HL-60 (cell line): ENCODE data around the gene ENOX1.

Source experiments
- DNase-seq, 2 experiments: peaks; one replicate each; pipeline ENCODE4 v3.0.0-alpha.2; 2010 to 2020; ENCODE audit warnings: low read depth in 1 of 2, low spot score in 1 of 2
- H3K27ac ChIP-seq: fragments of 250-450 bp; sonication (Bioruptor Pico); replicated peaks from 2 replicates; pipeline ENCODE4 v1.5.1; 2020; ENCODE audit warnings: mild to moderate bottlenecking, moderate library complexity
- H3K27me3 ChIP-seq: fragments of 250-450 bp; sonication (Bioruptor Pico); 2 replicates; pipeline ENCODE4 v1.5.1; 2021; ENCODE audit warnings: mild to moderate bottlenecking, moderate library complexity; ENCODE audit not compliant: insufficient read depth, poor library complexity, severe bottlenecking
- H3K4me3 ChIP-seq: replicated peaks from 2 replicates; pipeline ENCODE4 v1.5.1; 2011; ENCODE audit warnings: mild to moderate bottlenecking, control low read depth, low read length; ENCODE audit not compliant: insufficient read depth
- CTCF ChIP-seq: IDR thresholded peaks from one replicate; pipeline ENCODE4 v1.5.1; 2011; ENCODE audit warnings: low read length, control low read depth, inconsistent platforms; ENCODE audit not compliant: insufficient read depth
- GABPA ChIP-seq: IDR thresholded peaks from 2 replicates; pipeline ENCODE4 v1.6.1; 2012; ENCODE audit warnings: low read depth
- POLR2AphosphoS5 ChIP-seq: IDR thresholded peaks from 2 replicates; pipeline ENCODE4 v1.6.1; 2012; ENCODE audit warnings: low read depth
- SPI1 ChIP-seq: IDR thresholded peaks from 2 replicates; pipeline ENCODE4 v1.6.1; 2012; ENCODE audit warnings: low read depth, mild to moderate bottlenecking, borderline replicate concordance
- TF ChIP-seq, protein P1 (sequence below): IDR thresholded peaks from 2 replicates; pipeline ENCODE4 v1.6.1; 2012; ENCODE audit warnings: low read depth; ENCODE audit not compliant: insufficient replicate concordance

Gene ENOX1

GRCh38 chr13:43720780-43721397 lies 65.9 kb downstream of the ENOX1 start:
- no peak overlapping the region for H3K4me3 ChIP-seq
- H3K27ac ChIP-seq = no peak overlapping the region
- no peak for TF ChIP-seq SPI1
- no peak for TF ChIP-seq POLR2AphosphoS5
- TF ChIP-seq GABPA = no peak
- TF ChIP-seq, protein P1, sequence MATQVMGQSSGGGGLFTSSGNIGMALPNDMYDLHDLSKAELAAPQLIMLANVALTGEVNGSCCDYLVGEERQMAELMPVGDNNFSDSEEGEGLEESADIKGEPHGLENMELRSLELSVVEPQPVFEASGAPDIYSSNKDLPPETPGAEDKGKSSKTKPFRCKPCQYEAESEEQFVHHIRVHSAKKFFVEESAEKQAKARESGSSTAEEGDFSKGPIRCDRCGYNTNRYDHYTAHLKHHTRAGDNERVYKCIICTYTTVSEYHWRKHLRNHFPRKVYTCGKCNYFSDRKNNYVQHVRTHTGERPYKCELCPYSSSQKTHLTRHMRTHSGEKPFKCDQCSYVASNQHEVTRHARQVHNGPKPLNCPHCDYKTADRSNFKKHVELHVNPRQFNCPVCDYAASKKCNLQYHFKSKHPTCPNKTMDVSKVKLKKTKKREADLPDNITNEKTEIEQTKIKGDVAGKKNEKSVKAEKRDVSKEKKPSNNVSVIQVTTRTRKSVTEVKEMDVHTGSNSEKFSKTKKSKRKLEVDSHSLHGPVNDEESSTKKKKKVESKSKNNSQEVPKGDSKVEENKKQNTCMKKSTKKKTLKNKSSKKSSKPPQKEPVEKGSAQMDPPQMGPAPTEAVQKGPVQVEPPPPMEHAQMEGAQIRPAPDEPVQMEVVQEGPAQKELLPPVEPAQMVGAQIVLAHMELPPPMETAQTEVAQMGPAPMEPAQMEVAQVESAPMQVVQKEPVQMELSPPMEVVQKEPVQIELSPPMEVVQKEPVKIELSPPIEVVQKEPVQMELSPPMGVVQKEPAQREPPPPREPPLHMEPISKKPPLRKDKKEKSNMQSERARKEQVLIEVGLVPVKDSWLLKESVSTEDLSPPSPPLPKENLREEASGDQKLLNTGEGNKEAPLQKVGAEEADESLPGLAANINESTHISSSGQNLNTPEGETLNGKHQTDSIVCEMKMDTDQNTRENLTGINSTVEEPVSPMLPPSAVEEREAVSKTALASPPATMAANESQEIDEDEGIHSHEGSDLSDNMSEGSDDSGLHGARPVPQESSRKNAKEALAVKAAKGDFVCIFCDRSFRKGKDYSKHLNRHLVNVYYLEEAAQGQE = no peak
- TF ChIP-seq CTCF = no peak
- DNase-seq = no peak
- H3K27me3 ChIP-seq = peaks cover 3% of the 10 kb centered on the region

DNA sequence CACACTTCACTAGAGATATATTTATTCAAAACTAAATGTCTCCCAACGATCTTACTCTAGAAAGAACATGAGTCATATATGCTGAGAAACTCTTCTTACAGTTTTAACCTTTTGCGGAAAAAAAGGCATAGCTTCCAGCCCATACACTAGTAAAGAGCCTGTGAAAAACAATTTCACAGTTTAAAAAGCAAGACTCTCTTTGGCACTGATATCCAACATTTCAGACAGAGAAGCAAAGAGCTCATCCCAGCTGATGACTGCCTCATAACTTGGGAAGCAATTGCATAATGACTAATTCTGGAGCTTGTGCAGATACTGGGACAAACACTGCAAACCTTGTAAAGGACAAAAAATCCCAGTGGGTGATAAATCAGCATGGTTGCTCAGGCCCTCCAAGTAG lies 88.0 kb downstream of the ENOX1 start:
- no peak overlapping the region for H3K4me3 ChIP-seq
- no peak for DNase-seq
- no peaks in the 10 kb centered on the region for H3K27me3 ChIP-seq
- no peak overlapping the region for H3K27ac ChIP-seq
- TF ChIP-seq SPI1 (no peak), GABPA (no peak), POLR2AphosphoS5 (no peak), CTCF (no peak)
- TF ChIP-seq, protein P1 = no peak

- no peak for TF ChIP-seq POLR2AphosphoS5
- TF ChIP-seq GABPA = no peak
- Histone ChIP-seq H3K4me3 (no peak overlapping the region), H3K27me3 (no peaks in the 10 kb centered on the region), H3K27ac (no peak overlapping the region)
- DNase-seq = no peak
Measured at GRCh38 chr13:43698009-43698408, 88.8 kb downstream of the ENOX1 start.

DNA sequence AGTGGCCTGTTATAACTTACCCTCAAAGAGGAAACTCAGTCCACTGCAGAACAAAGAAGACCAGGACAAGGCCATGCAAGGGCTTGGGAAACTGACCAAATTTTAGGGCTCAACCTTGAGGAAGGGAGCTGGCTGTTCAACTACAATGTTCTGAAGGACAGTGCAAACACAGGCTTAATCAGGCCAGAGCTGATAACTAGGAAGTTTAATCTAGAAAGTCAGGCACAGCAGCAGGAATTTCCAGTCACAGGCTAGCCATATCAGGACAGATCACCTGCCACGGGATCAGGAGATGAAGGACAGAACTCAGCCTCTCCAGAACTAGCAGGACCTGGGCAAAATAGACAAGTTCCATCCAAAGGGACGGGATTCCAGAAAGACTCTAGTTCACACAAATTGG lies 89.4 kb downstream of the ENOX1 start:
- Histone ChIP-seq H3K27ac (no peak overlapping the region), H3K4me3 (no peak overlapping the region), H3K27me3 (no peaks in the 10 kb centered on the region)
- no peak for DNase-seq
- TF ChIP-seq POLR2AphosphoS5 (no peak), CTCF (no peak), GABPA (no peak), SPI1 (no peak)
- TF ChIP-seq, protein P1 = no peak
